ENCODE results near the gene DOCK2.

- TF ChIP-seq, protein P1, sequence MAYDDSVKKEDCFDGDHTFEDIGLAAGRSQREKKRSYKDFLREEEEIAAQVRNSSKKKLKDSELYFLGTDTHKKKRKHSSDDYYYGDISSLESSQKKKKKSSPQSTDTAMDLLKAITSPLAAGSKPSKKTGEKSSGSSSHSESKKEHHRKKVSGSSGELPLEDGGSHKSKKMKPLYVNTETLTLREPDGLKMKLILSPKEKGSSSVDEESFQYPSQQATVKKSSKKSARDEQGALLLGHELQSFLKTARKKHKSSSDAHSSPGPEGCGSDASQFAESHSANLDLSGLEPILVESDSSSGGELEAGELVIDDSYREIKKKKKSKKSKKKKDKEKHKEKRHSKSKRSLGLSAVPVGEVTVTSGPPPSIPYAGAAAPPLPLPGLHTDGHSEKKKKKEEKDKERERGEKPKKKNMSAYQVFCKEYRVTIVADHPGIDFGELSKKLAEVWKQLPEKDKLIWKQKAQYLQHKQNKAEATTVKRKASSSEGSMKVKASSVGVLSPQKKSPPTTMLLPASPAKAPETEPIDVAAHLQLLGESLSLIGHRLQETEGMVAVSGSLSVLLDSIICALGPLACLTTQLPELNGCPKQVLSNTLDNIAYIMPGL (CRISPR knock-in tag; IDR thresholded peaks at IDR 0.05), result no peak
- TF ChIP-seq, protein P2, sequence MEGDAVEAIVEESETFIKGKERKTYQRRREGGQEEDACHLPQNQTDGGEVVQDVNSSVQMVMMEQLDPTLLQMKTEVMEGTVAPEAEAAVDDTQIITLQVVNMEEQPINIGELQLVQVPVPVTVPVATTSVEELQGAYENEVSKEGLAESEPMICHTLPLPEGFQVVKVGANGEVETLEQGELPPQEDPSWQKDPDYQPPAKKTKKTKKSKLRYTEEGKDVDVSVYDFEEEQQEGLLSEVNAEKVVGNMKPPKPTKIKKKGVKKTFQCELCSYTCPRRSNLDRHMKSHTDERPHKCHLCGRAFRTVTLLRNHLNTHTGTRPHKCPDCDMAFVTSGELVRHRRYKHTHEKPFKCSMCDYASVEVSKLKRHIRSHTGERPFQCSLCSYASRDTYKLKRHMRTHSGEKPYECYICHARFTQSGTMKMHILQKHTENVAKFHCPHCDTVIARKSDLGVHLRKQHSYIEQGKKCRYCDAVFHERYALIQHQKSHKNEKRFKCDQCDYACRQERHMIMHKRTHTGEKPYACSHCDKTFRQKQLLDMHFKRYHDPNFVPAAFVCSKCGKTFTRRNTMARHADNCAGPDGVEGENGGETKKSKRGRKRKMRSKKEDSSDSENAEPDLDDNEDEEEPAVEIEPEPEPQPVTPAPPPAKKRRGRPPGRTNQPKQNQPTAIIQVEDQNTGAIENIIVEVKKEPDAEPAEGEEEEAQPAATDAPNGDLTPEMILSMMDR (IDR thresholded peaks at IDR 0.05), result no peak
- no peak for TF ChIP-seq ZNF416 (CRISPR knock-in tag; IDR thresholded peaks at IDR 0.05)
- TF ChIP-seq SP1 (CRISPR knock-in tag; conservative IDR thresholded peaks at IDR 0.05), result no peak
- TF ChIP-seq FOXJ3 (CRISPR knock-in tag; IDR thresholded peaks at IDR 0.05; ENCODE audit: borderline replicate concordance), result no peak
- TF ChIP-seq ZBTB21 (CRISPR knock-in tag; IDR thresholded peaks at IDR 0.05; ENCODE audit: borderline replicate concordance), result no peak
- no peak for TF ChIP-seq ARID4B (CRISPR knock-in tag; IDR thresholded peaks at IDR 0.05; ENCODE audit: borderline replicate concordance)
- TF ChIP-seq GABPB1 (CRISPR knock-in tag; IDR thresholded peaks at IDR 0.05), result no peak
- TF ChIP-seq, protein P3, sequence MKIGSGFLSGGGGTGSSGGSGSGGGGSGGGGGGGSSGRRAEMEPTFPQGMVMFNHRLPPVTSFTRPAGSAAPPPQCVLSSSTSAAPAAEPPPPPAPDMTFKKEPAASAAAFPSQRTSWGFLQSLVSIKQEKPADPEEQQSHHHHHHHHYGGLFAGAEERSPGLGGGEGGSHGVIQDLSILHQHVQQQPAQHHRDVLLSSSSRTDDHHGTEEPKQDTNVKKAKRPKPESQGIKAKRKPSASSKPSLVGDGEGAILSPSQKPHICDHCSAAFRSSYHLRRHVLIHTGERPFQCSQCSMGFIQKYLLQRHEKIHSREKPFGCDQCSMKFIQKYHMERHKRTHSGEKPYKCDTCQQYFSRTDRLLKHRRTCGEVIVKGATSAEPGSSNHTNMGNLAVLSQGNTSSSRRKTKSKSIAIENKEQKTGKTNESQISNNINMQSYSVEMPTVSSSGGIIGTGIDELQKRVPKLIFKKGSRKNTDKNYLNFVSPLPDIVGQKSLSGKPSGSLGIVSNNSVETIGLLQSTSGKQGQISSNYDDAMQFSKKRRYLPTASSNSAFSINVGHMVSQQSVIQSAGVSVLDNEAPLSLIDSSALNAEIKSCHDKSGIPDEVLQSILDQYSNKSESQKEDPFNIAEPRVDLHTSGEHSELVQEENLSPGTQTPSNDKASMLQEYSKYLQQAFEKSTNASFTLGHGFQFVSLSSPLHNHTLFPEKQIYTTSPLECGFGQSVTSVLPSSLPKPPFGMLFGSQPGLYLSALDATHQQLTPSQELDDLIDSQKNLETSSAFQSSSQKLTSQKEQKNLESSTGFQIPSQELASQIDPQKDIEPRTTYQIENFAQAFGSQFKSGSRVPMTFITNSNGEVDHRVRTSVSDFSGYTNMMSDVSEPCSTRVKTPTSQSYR (CRISPR knock-in tag; IDR thresholded peaks at IDR 0.05), result no peak
- TF ChIP-seq CREB1 (CRISPR knock-in tag; IDR thresholded peaks at IDR 0.05), result no peak
- no peak for TF ChIP-seq JUN (CRISPR knock-in tag; IDR thresholded peaks at IDR 0.05)
- TF ChIP-seq ZMAT4 (CRISPR knock-in tag; IDR thresholded peaks at IDR 0.05), result no peak
- TF ChIP-seq TEAD1 (CRISPR knock-in tag; IDR thresholded peaks at IDR 0.05), result no peak
Observed at GRCh38 chr5:169748174-169748573, 111.1 kb downstream of the DOCK2 start.

Data from WTC11 (cell line).